Natural killer cell (primary cell): ENCODE data around the gene CRABP2. TPM values are rescaled to one million over a fixed set of nuclear protein-coding genes. Genes with fewer than 3 reads are reported as not detected.

Experiments
- ATAC-seq, 3 donors: fragments of 150-1000 bp in 2 of 3; fragments of 200-7000 bp in 1 of 3; cut with Tn5 transposase; 1 replicate in 1 of 3; 2 replicates in 2 of 3; pipeline ENCODE4 v1.10.0; 2021; ENCODE audit warnings: mild to moderate bottlenecking in 2 of 3, moderate library complexity in 2 of 3
- DNase-seq, 2 donors: peaks; one replicate each; pipeline versions ENCODE4 v3.0.0 to v3.0.0-alpha.2; 2013 to 2021; ENCODE audit warnings: mixed read lengths in 1 of 2
- H3K27ac ChIP-seq: one replicate; pipeline ENCODE4 v1.5.1; 2013; ENCODE audit warnings: mild to moderate bottlenecking, low read length
- H3K27me3 ChIP-seq: one replicate; pipeline ENCODE4 v1.6.1; 2013; ENCODE audit warnings: low read length; ENCODE audit not compliant: control insufficient read depth, insufficient read depth
- H3K36me3 ChIP-seq: one replicate; pipeline ENCODE4 v1.6.1; 2013; ENCODE audit warnings: low read length; ENCODE audit not compliant: control insufficient read depth, insufficient read depth
- H3K4me1 ChIP-seq: one replicate; pipeline ENCODE4 v1.6.1; 2013; ENCODE audit warnings: low read length; ENCODE audit not compliant: control insufficient read depth, insufficient read depth
- H3K4me3 ChIP-seq: one replicate; pipeline ENCODE4 v1.5.1; 2013; ENCODE audit warnings: low read length
- H3K9me3 ChIP-seq: one replicate; pipeline ENCODE4 v1.6.1; 2013; ENCODE audit warnings: low read length; ENCODE audit not compliant: control insufficient read depth, insufficient read depth
- H3K27ac Mint-ChIP-seq, 2 donors: one replicate each; pipeline ENCODE4 v1.8.0; 2022; ENCODE audit warnings: mild to moderate bottlenecking in 2 of 2, mixed read lengths in 2 of 2, moderate library complexity in 1 of 2
- H3K27me3 Mint-ChIP-seq, 2 donors: one replicate each; pipeline ENCODE4 v1.8.0; 2022; ENCODE audit warnings: low read depth in 2 of 2, mixed read lengths in 2 of 2
- H3K36me3 Mint-ChIP-seq: one replicate; pipeline ENCODE4 v1.8.0; 2022; ENCODE audit warnings: mixed read lengths
- H3K4me1 Mint-ChIP-seq, 2 donors: one replicate each; pipeline ENCODE4 v1.8.0; 2022; ENCODE audit warnings: mixed read lengths in 2 of 2
- H3K4me3 Mint-ChIP-seq: one replicate; pipeline ENCODE4 v1.8.0; 2022; ENCODE audit warnings: mild to moderate bottlenecking, moderate library complexity, mixed read lengths
- H3K9me3 Mint-ChIP-seq, 2 donors: one replicate each; pipeline ENCODE4 v1.8.0; 2022; ENCODE audit warnings: mixed read lengths in 2 of 2
- CTCF ChIP-seq: fragments of 200-600 bp; IDR thresholded peaks from one replicate; pipeline ENCODE4 v1.8.0; 2022; ENCODE audit warnings: antibody characterized with exemption
- WGBS: methylation state at CpG from one replicate; pipeline ENCODE4 v1.1.7; 2013; ENCODE audit warnings: missing lambda C conversion rate; ENCODE audit not compliant: insufficient coverage; 5-methylcytosine and 5-hydroxymethylcytosine counted together
- intact Hi-C: fragments of 100-400 bp; cut with micrococcal nuclease; formaldehyde crosslinking; loops from one replicate; pipeline ENCODE4 v1.14.2; 2022
- total RNA-seq, 4 donors: library from RNA; stranded (reverse); fragments of 120-200 nt in 1 of 4; gene quantifications; one replicate each; pipeline versions ENCODE4 v1.2.3 to v1.2.4, GENCODE V29; 2013 to 2022

Gene CRABP2
- total RNA-seq, 3 donors from 2014 or later (not counting 1 experiment from before 2014, with no cell fraction given), result 3.0 to 3.8 (median 3.0) TPM

GRCh38 chr1:156703741-156704140 lies 1.6 kb downstream of the CRABP2 start:
- no peak overlapping the region for H3K27ac ChIP-seq
- H3K9me3 ChIP-seq, result no peaks in the 10 kb centered on the region
- no peak for ATAC-seq
- Mint-ChIP-seq H3K27ac (no peak overlapping the region), H3K9me3 (no peaks in the 10 kb centered on the region), H3K36me3 (no peaks in the 10 kb centered on the region), H3K27me3 (peaks cover 16 to 34% of the 10 kb centered on the region in 2 donors), H3K4me3 (peak overlapping the region; percentile 58), H3K4me1 (peaks cover 18 to 33% of the 10 kb centered on the region in 2 donors)
- H3K27me3 ChIP-seq, result peaks cover 35% of the 10 kb centered on the region
- no peak for TF ChIP-seq CTCF
- H3K36me3 ChIP-seq, result no peaks in the 10 kb centered on the region
- peaks cover 31% of the 10 kb centered on the region for H3K4me1 ChIP-seq
- no peak for DNase-seq
- H3K4me3 ChIP-seq, result no peak overlapping the region
- 28% methylated on average over 4 of the region's 4 CpGs for WGBS
- intact Hi-C loops, result no loop called here

- ATAC-seq, result no peak
- no peaks in the 10 kb centered on the region for H3K9me3 Mint-ChIP-seq
- no peak for TF ChIP-seq CTCF
These were observed 2.0 kb downstream of the CRABP2 start for GRCh38 chr1:156703336-156703735.

GRCh38 chr1:156700736-156701531 lies 4.4 kb downstream of the CRABP2 start:
- intact Hi-C loops, result no loop called here
- no peak overlapping the region for H3K4me3 Mint-ChIP-seq
- DNase-seq (no peak), ATAC-seq (no peak)
- H3K36me3 Mint-ChIP-seq, result no peaks in the 10 kb centered on the region
- WGBS, result 74% methylated on average over 5 of the region's 8 CpGs
- H3K4me1 Mint-ChIP-seq, result peaks cover 9 to 19% of the 10 kb centered on the region in 2 donors
- no peak for TF ChIP-seq CTCF
- Histone ChIP-seq H3K36me3 (no peaks in the 10 kb centered on the region), H3K27me3 (peaks cover 35% of the 10 kb centered on the region), H3K4me1 (peaks cover 19% of the 10 kb centered on the region), H3K9me3 (no peaks in the 10 kb centered on the region), H3K4me3 (no peak overlapping the region), H3K27ac (no peak overlapping the region)
- H3K27me3 Mint-ChIP-seq, result peaks cover 30 to 36% of the 10 kb centered on the region in 2 donors
- H3K27ac Mint-ChIP-seq, result no peak overlapping the region
- no peaks in the 10 kb centered on the region for H3K9me3 Mint-ChIP-seq

More at GRCh38 chr1:156703336-156703735, 2.0 kb downstream of the CRABP2 start:
- WGBS, result 87% methylated on average over 4 of the region's 4 CpGs
- H3K4me1 Mint-ChIP-seq, result peaks cover 18 to 33% of the 10 kb centered on the region in 2 donors
- no peak overlapping the region for H3K4me3 ChIP-seq
- no peak overlapping the region for H3K4me3 Mint-ChIP-seq
- no peaks in the 10 kb centered on the region for H3K36me3 Mint-ChIP-seq
- no peak overlapping the region for H3K27ac ChIP-seq
- no peaks in the 10 kb centered on the region for H3K9me3 ChIP-seq
- peaks cover 35% of the 10 kb centered on the region for H3K27me3 ChIP-seq
- no peak overlapping the region for H3K27ac Mint-ChIP-seq
- H3K36me3 ChIP-seq, result no peaks in the 10 kb centered on the region
- H3K27me3 Mint-ChIP-seq, result peaks cover 16 to 35% of the 10 kb centered on the region in 2 donors
- peaks cover 31% of the 10 kb centered on the region for H3K4me1 ChIP-seq
- intact Hi-C loops, result no loop called here
- DNase-seq, result no peak
